Measurements from ENCODE around the gene PTPN22.
A peak's percentile ranks its signal among the peaks of the same experiment; 100 is the strongest.

The PTPN22 gene

GRCh38 chr1:113887402-113888175, 16.1 kb upstream of the PTPN22 start, which contains the start of gene BCL2L15:
Gene BCL2L15, minus strand, starts transcription at chr1:113887581. Its CDS starts 206 bp downstream, at chr1:113887375.
- Histone ChIP-seq H3K36me3 (ENCODE audit: control insufficient read depth in 1 of 2, insufficient read depth in 2 of 2, low read length in 2 of 2) (no peaks in the 10 kb centered on the region), H3K9ac (ENCODE audit: low read depth in 1 of 2, low read length in 2 of 2) (peak within 1 kb of the TSS; percentile 45 to 77), H3K27ac (ENCODE audit: low read depth, low read length) (peak within 1 kb of the TSS; percentile 69), H3K27me3 (ENCODE audit: control insufficient read depth in 1 of 2, insufficient read depth in 2 of 2, low read length in 2 of 2) (no peaks in the 10 kb centered on the region), H3K9me3 (ENCODE audit: control insufficient read depth in 1 of 2, low read length in 2 of 2) (no peaks in the 10 kb centered on the region), H3K4me3 (ENCODE audit: low read depth in 1 of 2, low read length in 2 of 2) (peak within 1 kb of the TSS; percentile 79 to 82), H3K4me1 (ENCODE audit: control insufficient read depth in 1 of 2, insufficient read depth in 2 of 2, low read length in 2 of 2) (peaks cover 12% of the 10 kb centered on the region in 2 donors)

GRCh38 chr1:113886417-113887401, 15.2 kb upstream of the PTPN22 start:
- H3K36me3 ChIP-seq (ENCODE audit: control insufficient read depth in 1 of 2, insufficient read depth in 2 of 2, low read length in 2 of 2), result no peaks in the 10 kb centered on the region
- peaks cover 12 to 14% of the 10 kb centered on the region in 2 donors for H3K4me1 ChIP-seq (ENCODE audit: control insufficient read depth in 1 of 2, insufficient read depth in 2 of 2, low read length in 2 of 2)
- peak overlapping the region; percentile 69 for H3K27ac ChIP-seq (ENCODE audit: low read depth, low read length)
- H3K27me3 ChIP-seq (ENCODE audit: control insufficient read depth in 1 of 2, insufficient read depth in 2 of 2, low read length in 2 of 2), result no peaks in the 10 kb centered on the region
- peak overlapping the region; percentile 79 to 82 for H3K4me3 ChIP-seq (ENCODE audit: low read depth in 1 of 2, low read length in 2 of 2)
- no peaks in the 10 kb centered on the region for H3K9me3 ChIP-seq (ENCODE audit: control insufficient read depth in 1 of 2, low read length in 2 of 2)
- H3K9ac ChIP-seq (ENCODE audit: low read depth in 1 of 2, low read length in 2 of 2), result peak overlapping the region; percentile 45 to 77

- Histone ChIP-seq H3K27ac (ENCODE audit: low read depth, low read length) (no peak overlapping the region), H3K27me3 (ENCODE audit: control insufficient read depth in 1 of 2, insufficient read depth in 2 of 2, low read length in 2 of 2) (no peaks in the 10 kb centered on the region), H3K4me3 (ENCODE audit: low read depth in 1 of 2, low read length in 2 of 2) (no peak overlapping the region), H3K36me3 (ENCODE audit: control insufficient read depth in 1 of 2, insufficient read depth in 2 of 2, low read length in 2 of 2) (peaks cover 0 to 4% of the 10 kb centered on the region in 2 donors), H3K4me1 (ENCODE audit: control insufficient read depth in 1 of 2, insufficient read depth in 2 of 2, low read length in 2 of 2) (peaks cover 11 to 30% of the 10 kb centered on the region in 2 donors), H3K9me3 (ENCODE audit: control insufficient read depth in 1 of 2, low read length in 2 of 2) (no peaks in the 10 kb centered on the region), H3K9ac (ENCODE audit: low read depth in 1 of 2, low read length in 2 of 2) (no peak overlapping the region)
Observed at GRCh38 chr1:113881661-113882060, 10.1 kb upstream of the PTPN22 start.

- Histone ChIP-seq H3K4me1 (ENCODE audit: control insufficient read depth in 1 of 2, insufficient read depth in 2 of 2, low read length in 2 of 2) (peaks cover 17 to 43% of the 10 kb centered on the region in 2 donors), H3K9me3 (ENCODE audit: control insufficient read depth in 1 of 2, low read length in 2 of 2) (no peaks in the 10 kb centered on the region), H3K27ac (ENCODE audit: low read depth, low read length) (no peak overlapping the region), H3K9ac (ENCODE audit: low read depth in 1 of 2, low read length in 2 of 2) (no peak overlapping the region), H3K4me3 (ENCODE audit: low read depth in 1 of 2, low read length in 2 of 2) (no peak overlapping the region), H3K36me3 (ENCODE audit: control insufficient read depth in 1 of 2, insufficient read depth in 2 of 2, low read length in 2 of 2) (peaks cover 0 to 4% of the 10 kb centered on the region in 2 donors), H3K27me3 (ENCODE audit: control insufficient read depth in 1 of 2, insufficient read depth in 2 of 2, low read length in 2 of 2) (no peaks in the 10 kb centered on the region)
Observed at GRCh38 chr1:113879739-113880038, 8.2 kb upstream of the PTPN22 start.

GRCh38 chr1:113876176-113876575, 4.7 kb upstream of the PTPN22 start:
- Histone ChIP-seq H3K4me3 (ENCODE audit: low read depth in 1 of 2, low read length in 2 of 2) (peak overlapping the region in 1 of 2 donors; percentile 19), H3K9ac (ENCODE audit: low read depth in 1 of 2, low read length in 2 of 2) (no peak overlapping the region), H3K36me3 (ENCODE audit: control insufficient read depth in 1 of 2, insufficient read depth in 2 of 2, low read length in 2 of 2) (peaks cover 0 to 4% of the 10 kb centered on the region in 2 donors), H3K27ac (ENCODE audit: low read depth, low read length) (no peak overlapping the region), H3K27me3 (ENCODE audit: control insufficient read depth in 1 of 2, insufficient read depth in 2 of 2, low read length in 2 of 2) (no peaks in the 10 kb centered on the region), H3K9me3 (ENCODE audit: control insufficient read depth in 1 of 2, low read length in 2 of 2) (no peaks in the 10 kb centered on the region), H3K4me1 (ENCODE audit: control insufficient read depth in 1 of 2, insufficient read depth in 2 of 2, low read length in 2 of 2) (peaks cover 20 to 46% of the 10 kb centered on the region in 2 donors)

- Histone ChIP-seq H3K9ac (ENCODE audit: low read depth in 1 of 2, low read length in 2 of 2) (no peak overlapping the region), H3K36me3 (ENCODE audit: control insufficient read depth in 1 of 2, insufficient read depth in 2 of 2, low read length in 2 of 2) (peaks cover 0 to 4% of the 10 kb centered on the region in 2 donors), H3K27ac (ENCODE audit: low read depth, low read length) (no peak overlapping the region), H3K4me1 (ENCODE audit: control insufficient read depth in 1 of 2, insufficient read depth in 2 of 2, low read length in 2 of 2) (peaks cover 20 to 42% of the 10 kb centered on the region in 2 donors), H3K4me3 (ENCODE audit: low read depth in 1 of 2, low read length in 2 of 2) (peak overlapping the region in 1 of 2 donors; percentile 19), H3K27me3 (ENCODE audit: control insufficient read depth in 1 of 2, insufficient read depth in 2 of 2, low read length in 2 of 2) (no peaks in the 10 kb centered on the region), H3K9me3 (ENCODE audit: control insufficient read depth in 1 of 2, low read length in 2 of 2) (no peaks in the 10 kb centered on the region)
Observed at GRCh38 chr1:113875714-113876113, 4.2 kb upstream of the PTPN22 start.

- Histone ChIP-seq H3K27me3 (ENCODE audit: control insufficient read depth in 1 of 2, insufficient read depth in 2 of 2, low read length in 2 of 2) (no peaks in the 10 kb centered on the region), H3K36me3 (ENCODE audit: control insufficient read depth in 1 of 2, insufficient read depth in 2 of 2, low read length in 2 of 2) (no peaks in the 10 kb centered on the region), H3K9me3 (ENCODE audit: control insufficient read depth in 1 of 2, low read length in 2 of 2) (no peaks in the 10 kb centered on the region), H3K4me1 (ENCODE audit: control insufficient read depth in 1 of 2, insufficient read depth in 2 of 2, low read length in 2 of 2) (peaks cover 16 to 37% of the 10 kb centered on the region in 2 donors), H3K4me3 (ENCODE audit: low read depth in 1 of 2, low read length in 2 of 2) (no peak overlapping the region), H3K9ac (ENCODE audit: low read depth in 1 of 2, low read length in 2 of 2) (no peak overlapping the region), H3K27ac (ENCODE audit: low read depth, low read length) (no peak overlapping the region)
Observed at GRCh38 chr1:113874012-113874879, 2.7 kb upstream of the PTPN22 start.

- Histone ChIP-seq H3K27me3 (ENCODE audit: control insufficient read depth in 1 of 2, insufficient read depth in 2 of 2, low read length in 2 of 2) (no peaks in the 10 kb centered on the region), H3K36me3 (ENCODE audit: control insufficient read depth in 1 of 2, insufficient read depth in 2 of 2, low read length in 2 of 2) (no peaks in the 10 kb centered on the region), H3K4me3 (ENCODE audit: low read depth in 1 of 2, low read length in 2 of 2) (peak overlapping the region in 1 of 2 donors; percentile 5), H3K4me1 (ENCODE audit: control insufficient read depth in 1 of 2, insufficient read depth in 2 of 2, low read length in 2 of 2) (peaks cover 14 to 24% of the 10 kb centered on the region in 2 donors), H3K9ac (ENCODE audit: low read depth in 1 of 2, low read length in 2 of 2) (peak overlapping the region; percentile 10 to 36), H3K9me3 (ENCODE audit: control insufficient read depth in 1 of 2, low read length in 2 of 2) (no peaks in the 10 kb centered on the region), H3K27ac (ENCODE audit: low read depth, low read length) (peak overlapping the region; percentile 65)
Observed at GRCh38 chr1:113872219-113872935, 865 bp upstream of the PTPN22 start.

GRCh38 chr1:113870778-113871177, 734 bp downstream of the PTPN22 start:
- Histone ChIP-seq H3K27ac (ENCODE audit: low read depth, low read length) (no peak overlapping the region), H3K4me1 (ENCODE audit: control insufficient read depth in 1 of 2, insufficient read depth in 2 of 2, low read length in 2 of 2) (peaks cover 9 to 22% of the 10 kb centered on the region in 2 donors), H3K9ac (ENCODE audit: low read depth in 1 of 2, low read length in 2 of 2) (peak overlapping the region in 1 of 2 donors; percentile 41), H3K36me3 (ENCODE audit: control insufficient read depth in 1 of 2, insufficient read depth in 2 of 2, low read length in 2 of 2) (no peaks in the 10 kb centered on the region), H3K4me3 (ENCODE audit: low read depth in 1 of 2, low read length in 2 of 2) (peak overlapping the region in 1 of 2 donors; percentile 21), H3K27me3 (ENCODE audit: control insufficient read depth in 1 of 2, insufficient read depth in 2 of 2, low read length in 2 of 2) (no peaks in the 10 kb centered on the region), H3K9me3 (ENCODE audit: control insufficient read depth in 1 of 2, low read length in 2 of 2) (no peaks in the 10 kb centered on the region)

Data from duodenal mucosa (tissue), 2 donors.